Activated CD4-positive, alpha-beta T cell treated with anti-CD3 and anti-CD28 coated beads for 36 hours (primary cell): Measurements from ENCODE around the gene SLC31A1. TPM values are rescaled to one million over a fixed set of nuclear protein-coding genes. Genes with fewer than 3 reads are reported as not detected.
"Not testable (repeated sequence)": the region's sequence is repeated elsewhere in the genome, so short reads cannot be mapped to it uniquely, and the experiment has no call there.

Experiments used
- ATAC-seq: fragments of 200-7000 bp; cut with Tn5 transposase; one replicate; pipeline ENCODE4 v1.10.0; 2021; ENCODE audit warnings: mild to moderate bottlenecking, moderate library complexity
- CTCF ChIA-PET: fragments of 350-600 bp; sonication (Branson Sonifier 250); formaldehyde crosslinking; loops from one replicate; lab custom pipeline; 2021; ENCODE audit warnings: antibody characterized with exemption; lab: Charles Lee
- POLR2A ChIA-PET: fragments of 350-600 bp; sonication (Branson Sonifier 250); formaldehyde crosslinking; loops from one replicate; lab custom pipeline; 2021; ENCODE audit warnings: antibody characterized with exemption, inconsistent platforms; lab: Charles Lee
- DNase-seq: peaks from one replicate; pipeline ENCODE4 v3.0.0-alpha.2; 2020
- H3K27ac Mint-ChIP-seq: one replicate; pipeline ENCODE4 v1.8.0; 2021; ENCODE audit warnings: mixed read lengths
- H3K27me3 Mint-ChIP-seq: one replicate; pipeline ENCODE4 v1.8.0; 2021; ENCODE audit warnings: mixed read lengths
- H3K36me3 Mint-ChIP-seq: one replicate; pipeline ENCODE4 v1.8.0; 2021; ENCODE audit warnings: low read depth, mixed read lengths
- H3K4me1 Mint-ChIP-seq: one replicate; pipeline ENCODE4 v1.8.0; 2021; ENCODE audit warnings: mixed read lengths
- H3K4me3 Mint-ChIP-seq: one replicate; pipeline ENCODE4 v1.8.0; 2021; ENCODE audit warnings: mild to moderate bottlenecking, moderate library complexity, mixed read lengths
- H3K9me3 Mint-ChIP-seq: one replicate; pipeline ENCODE4 v1.8.0; 2021; ENCODE audit warnings: low read depth, mixed read lengths
- intact Hi-C, 2 experiments: fragments of 100-400 bp; cut with DNase I in 1 of 2; cut with micrococcal nuclease in 1 of 2; formaldehyde crosslinking; loops; one replicate each; pipeline versions ENCODE4 v1.14.2 to v1.15.1; 2022 to 2024; cut with DNase I, micrococcal nuclease
- total RNA-seq, 2 experiments: library from RNA; stranded (reverse); gene quantifications; one replicate each; pipeline ENCODE4 v1.2.3, GENCODE V29; 2021

The SLC31A1 gene
- total RNA-seq, 2 experiments from 2014 or later, result 14.8 to 18.2 TPM

GRCh38 chr9:113290052-113290607, 68.8 kb downstream of the SLC31A1 start:
- POLR2A ChIA-PET, result no interaction called here
- no peak overlapping the region for H3K4me3 Mint-ChIP-seq
- CTCF ChIA-PET, result no interaction called here
- H3K4me1 Mint-ChIP-seq, result no peaks in the 10 kb centered on the region
- DNase-seq (no peak), ATAC-seq (no peak)
- peaks cover 46% of the 10 kb centered on the region for H3K36me3 Mint-ChIP-seq
- no peaks in the 10 kb centered on the region for H3K27me3 Mint-ChIP-seq
- H3K27ac Mint-ChIP-seq, result no peak overlapping the region
- no peaks in the 10 kb centered on the region for H3K9me3 Mint-ChIP-seq
- intact Hi-C loops, result no loop called here

DNA sequence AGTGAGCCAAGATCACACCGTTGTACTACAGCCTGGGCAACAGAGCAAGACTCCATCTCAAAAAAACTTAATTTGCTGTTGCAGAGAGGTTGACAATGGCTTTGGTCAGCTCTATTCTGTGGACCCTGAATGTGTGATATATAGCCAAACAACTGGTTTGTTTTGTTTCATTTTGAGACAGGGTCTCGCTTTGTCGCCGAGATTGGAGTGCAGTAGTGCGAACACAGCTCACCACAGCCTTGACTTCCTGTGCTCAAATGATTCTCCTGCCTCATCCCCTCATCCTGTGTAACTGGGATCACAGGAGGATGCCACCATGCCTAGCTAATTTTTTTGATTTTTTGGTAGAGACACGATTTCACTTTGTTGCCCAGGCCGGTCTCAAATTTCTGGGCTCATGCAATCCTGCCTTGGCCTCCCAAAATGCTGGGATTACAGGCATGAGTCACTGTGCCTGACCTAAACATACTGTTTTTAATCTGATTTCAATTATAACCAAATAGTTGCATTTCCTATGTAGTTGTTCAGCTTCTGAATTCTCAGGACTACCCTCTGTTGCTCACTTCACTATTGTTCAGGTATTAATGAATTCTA, 72.0 kb downstream of the SLC31A1 start:
- CTCF ChIA-PET, result no interaction called here
- Mint-ChIP-seq H3K9me3 (no peaks in the 10 kb centered on the region), H3K27ac (no peak overlapping the region), H3K4me3 (no peak overlapping the region), H3K27me3 (no peaks in the 10 kb centered on the region), H3K36me3 (peaks cover 29% of the 10 kb centered on the region), H3K4me1 (no peaks in the 10 kb centered on the region)
- POLR2A ChIA-PET, result no interaction called here
- ATAC-seq (no peak), DNase-seq (no peak)
- intact Hi-C loops, result no loop called here

DNA sequence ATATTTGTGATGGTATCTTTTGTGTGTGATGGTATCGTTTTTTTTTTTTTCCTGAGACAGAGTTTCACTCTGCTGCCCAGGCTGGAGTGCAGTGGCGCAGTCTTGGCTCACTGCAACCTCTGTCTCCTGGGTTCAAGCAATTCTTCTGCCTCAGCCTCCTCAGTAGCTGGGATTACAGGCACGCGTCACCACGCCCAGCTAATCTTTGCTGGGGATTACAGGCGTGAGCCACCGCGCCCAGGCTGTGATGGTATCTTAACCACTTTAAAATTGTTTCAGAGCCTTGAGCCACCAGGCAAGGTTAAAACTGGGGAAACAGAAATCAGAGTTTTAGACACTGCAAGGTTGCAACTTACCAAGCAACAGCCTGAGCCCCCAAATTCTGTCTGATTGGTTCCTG, 74.9 kb downstream of the SLC31A1 start:
- H3K4me1 Mint-ChIP-seq, ATAC-seq, H3K9me3 Mint-ChIP-seq, H3K27ac Mint-ChIP-seq, intact Hi-C loops, H3K36me3 Mint-ChIP-seq, H3K27me3 Mint-ChIP-seq, H3K4me3 Mint-ChIP-seq, DNase-seq, POLR2A ChIA-PET: not testable (repeated sequence)
- CTCF ChIA-PET, result interaction anchor here (0.6 to 1.1 kb wide), 2 partner anchors 359 to 380 kb away, joined by 3 read pairs; no protein-coding TSS in a partner anchor

DNA sequence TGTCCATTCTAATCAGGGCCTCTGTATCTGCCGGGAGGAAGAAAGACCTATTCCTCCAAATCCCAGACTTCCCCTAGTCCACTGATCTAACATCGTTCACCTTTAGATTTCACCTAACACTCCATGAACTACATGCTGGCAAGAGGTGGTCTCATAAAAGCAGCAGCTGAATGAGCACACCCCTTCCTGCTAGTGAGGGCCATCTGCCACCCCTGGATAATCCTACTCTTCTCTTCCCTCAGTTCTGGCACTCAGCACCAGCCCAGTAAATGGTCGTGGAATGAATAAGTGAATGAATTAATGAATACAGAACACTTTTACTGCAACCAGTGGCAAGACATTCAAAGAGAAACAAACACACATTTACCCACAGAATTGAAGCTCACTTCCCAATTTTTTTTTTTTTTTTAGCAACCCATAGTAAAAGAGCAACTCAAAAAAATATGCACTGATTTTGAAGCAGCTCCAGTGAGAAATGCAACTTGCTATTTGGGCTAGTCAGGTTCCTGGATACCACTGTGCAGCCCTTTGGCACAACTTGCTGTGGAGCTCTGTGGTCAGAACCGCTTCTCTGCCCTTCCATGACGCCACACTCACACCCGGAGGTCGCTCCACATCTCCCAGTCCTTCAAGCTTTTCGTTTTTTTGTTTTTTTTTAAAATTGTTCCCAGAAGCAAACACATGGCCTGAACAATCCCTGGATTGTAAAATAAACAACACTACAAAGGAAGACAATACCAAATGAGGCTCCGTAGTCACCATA, 75.6 kb downstream of the SLC31A1 start:
- no peak overlapping the region for H3K4me3 Mint-ChIP-seq
- ATAC-seq, result no peak
- ChIA-PET CTCF (interaction anchor here (0.7 to 1.1 kb wide), 4 partner anchors 13 to 361 kb away, joined by 3 to 4 read pairs (median 3); partner anchors contain the start of gene ALAD), POLR2A (interaction anchor here (0.6 kb wide), 1 partner anchor 15 kb away, joined by 3 read pairs; no protein-coding TSS in a partner anchor)
- H3K4me1 Mint-ChIP-seq, result no peaks in the 10 kb centered on the region
- intact Hi-C loops, result no loop called here
- H3K9me3 Mint-ChIP-seq, result no peaks in the 10 kb centered on the region
- peaks cover 3% of the 10 kb centered on the region for H3K36me3 Mint-ChIP-seq
- H3K27ac Mint-ChIP-seq, result no peak overlapping the region
- DNase-seq, result no peak
- no peaks in the 10 kb centered on the region for H3K27me3 Mint-ChIP-seq

DNA sequence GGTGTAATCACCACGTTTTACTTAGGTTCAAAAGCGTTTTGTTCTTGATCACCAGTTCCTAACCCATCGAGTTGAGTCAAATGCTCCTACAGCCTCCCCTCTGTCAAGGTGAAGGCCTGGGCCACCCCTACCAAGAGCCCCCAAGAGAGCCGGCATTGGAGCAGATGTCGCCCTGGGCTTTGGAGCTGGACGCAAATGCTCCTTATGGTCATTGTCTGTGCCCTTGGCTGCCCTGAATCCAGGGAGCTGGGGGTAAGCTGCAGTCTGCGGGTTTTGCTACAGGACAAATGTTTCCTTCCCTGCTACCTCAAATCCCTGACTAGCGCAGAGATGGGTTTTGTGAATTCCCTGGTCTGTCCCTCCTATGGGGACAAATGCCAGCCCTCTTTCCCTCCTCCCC, 77.0 kb downstream of the SLC31A1 start:
- Mint-ChIP-seq H3K36me3 (no peaks in the 10 kb centered on the region), H3K9me3 (no peaks in the 10 kb centered on the region), H3K4me3 (no peak overlapping the region), H3K27me3 (peaks cover 2% of the 10 kb centered on the region), H3K27ac (no peak overlapping the region), H3K4me1 (no peaks in the 10 kb centered on the region)
- intact Hi-C loops, result no loop called here
- ChIA-PET POLR2A (no interaction called here), CTCF (interaction anchor here (0.5 to 0.9 kb wide), 3 partner anchors 68 to 275 kb away, joined by 3 read pairs; no protein-coding TSS in a partner anchor)
- ATAC-seq (no peak), DNase-seq (no peak)

DNA sequence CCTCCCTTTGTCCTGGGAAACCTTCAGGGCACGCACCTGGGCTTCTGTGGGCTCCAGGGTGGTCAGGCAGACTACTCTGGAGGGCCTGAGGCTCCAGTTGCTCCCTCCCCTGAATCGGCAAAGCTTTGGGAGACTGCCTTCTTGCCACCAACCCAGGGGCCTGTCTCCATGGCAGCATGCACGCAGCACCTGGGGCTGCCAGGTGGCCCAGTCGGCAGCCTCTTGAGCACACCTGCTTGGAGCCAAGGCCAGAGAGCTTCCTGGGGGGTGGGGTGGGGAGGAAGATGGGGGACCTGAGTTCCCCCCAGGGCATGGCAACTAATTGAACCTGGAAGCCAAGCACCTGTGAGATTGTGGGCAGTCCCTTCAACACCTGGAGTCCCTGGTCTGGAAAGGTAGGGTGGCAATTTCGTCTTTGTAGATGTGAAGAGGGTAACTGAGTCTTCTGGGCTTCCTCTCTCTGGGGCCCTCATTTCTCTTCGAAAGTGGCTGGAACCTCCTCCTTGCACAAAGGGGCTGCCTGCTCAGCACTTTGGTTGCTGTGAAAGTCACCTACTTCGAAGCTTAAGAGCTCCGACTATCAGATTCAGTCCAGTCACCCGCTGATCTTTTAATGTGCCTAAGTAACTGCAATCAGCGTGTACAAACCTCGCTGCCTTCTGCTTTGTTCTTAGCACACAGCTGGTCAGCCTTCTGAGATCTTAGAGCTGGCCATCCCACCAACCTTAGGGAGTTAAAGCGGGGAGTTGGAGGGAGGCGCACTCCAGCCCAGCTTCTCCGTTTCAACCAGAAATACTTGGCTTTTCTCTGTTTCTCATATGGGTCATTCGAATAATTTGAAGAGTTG, 77.8 kb downstream of the SLC31A1 start:
- H3K4me3 Mint-ChIP-seq, result no peak overlapping the region
- no peak overlapping the region for H3K27ac Mint-ChIP-seq
- DNase-seq (no peak), ATAC-seq (no peak)
- H3K4me1 Mint-ChIP-seq, result no peaks in the 10 kb centered on the region
- POLR2A ChIA-PET, result interaction anchor here (0.5 kb wide), 1 partner anchor 172 kb away, joined by 6 read pairs; no protein-coding TSS in a partner anchor
- intact Hi-C loops, result no loop called here
- CTCF ChIA-PET, result interaction anchor here (0.5 to 0.9 kb wide), 5 partner anchors 67 to 294 kb away, joined by 3 read pairs; no protein-coding TSS in a partner anchor
- H3K27me3 Mint-ChIP-seq, result peaks cover 2% of the 10 kb centered on the region
- H3K9me3 Mint-ChIP-seq, result no peaks in the 10 kb centered on the region
- no peaks in the 10 kb centered on the region for H3K36me3 Mint-ChIP-seq

DNA sequence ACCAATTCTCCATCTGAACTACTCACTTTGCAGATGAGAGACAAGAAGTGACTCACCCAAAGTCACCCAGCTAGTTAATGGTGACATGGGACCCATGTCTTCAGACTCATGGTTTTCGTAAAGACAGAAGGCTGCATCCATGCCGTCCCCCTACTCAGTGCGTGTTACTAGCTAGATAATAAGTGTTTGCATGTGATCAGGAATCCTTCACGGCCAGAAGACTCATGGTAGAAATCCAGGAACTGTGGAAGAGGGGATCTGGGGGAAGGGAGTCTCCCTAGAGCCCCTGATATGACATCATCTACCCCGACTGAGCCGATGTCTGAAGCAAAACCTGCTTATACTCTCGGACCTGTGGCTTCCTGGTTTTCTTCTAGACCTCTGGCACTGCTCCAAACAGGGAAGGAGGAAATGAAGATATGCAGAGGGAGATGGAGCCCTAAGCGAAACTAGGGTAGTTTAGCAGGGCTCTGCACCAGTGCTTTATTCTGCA, 78.5 kb downstream of the SLC31A1 start:
- POLR2A ChIA-PET, result no interaction called here

DNA sequence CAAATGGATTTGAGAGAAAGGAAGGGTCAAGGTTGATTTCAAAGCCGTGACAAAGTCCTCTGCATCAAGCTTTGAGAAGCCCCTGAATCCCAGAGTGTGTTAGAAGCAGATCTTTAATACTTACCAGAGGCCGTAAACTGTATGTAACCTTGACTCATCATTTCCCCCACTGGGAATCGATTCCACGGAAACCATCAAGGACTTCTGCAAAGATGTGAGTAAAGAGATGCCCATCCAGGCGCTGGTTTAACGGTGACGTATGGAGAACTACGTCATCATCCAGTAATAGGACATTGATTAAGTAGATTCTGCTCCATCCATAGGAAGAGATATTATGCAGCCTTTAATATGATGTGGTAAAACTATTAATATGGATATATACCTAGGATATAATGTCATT, 80.2 kb downstream of the SLC31A1 start:
- Mint-ChIP-seq H3K4me3 (no peak overlapping the region), H3K27ac (no peak overlapping the region), H3K27me3 (peaks cover 2% of the 10 kb centered on the region), H3K4me1 (no peaks in the 10 kb centered on the region), H3K9me3 (no peaks in the 10 kb centered on the region), H3K36me3 (no peaks in the 10 kb centered on the region)
- POLR2A ChIA-PET, result no interaction called here
- DNase-seq (no peak), ATAC-seq (no peak)
- CTCF ChIA-PET, result interaction anchor here (0.6 to 1.1 kb wide), 2 partner anchors 24 to 74 kb away, joined by 3 read pairs; no protein-coding TSS in a partner anchor
- intact Hi-C loops, result no loop called here

More for the DNA sequence above, 78.5 kb downstream of the SLC31A1 start:
- ATAC-seq (no peak), DNase-seq (no peak)
- Mint-ChIP-seq H3K4me1 (no peaks in the 10 kb centered on the region), H3K9me3 (no peaks in the 10 kb centered on the region), H3K27me3 (peaks cover 2% of the 10 kb centered on the region), H3K4me3 (no peak overlapping the region), H3K27ac (no peak overlapping the region), H3K36me3 (no peaks in the 10 kb centered on the region)
- CTCF ChIA-PET, result interaction anchor here (0.9 kb wide), 1 partner anchor 290 kb away, joined by 3 read pairs; no protein-coding TSS in a partner anchor
- intact Hi-C loops, result no loop called here

DNA sequence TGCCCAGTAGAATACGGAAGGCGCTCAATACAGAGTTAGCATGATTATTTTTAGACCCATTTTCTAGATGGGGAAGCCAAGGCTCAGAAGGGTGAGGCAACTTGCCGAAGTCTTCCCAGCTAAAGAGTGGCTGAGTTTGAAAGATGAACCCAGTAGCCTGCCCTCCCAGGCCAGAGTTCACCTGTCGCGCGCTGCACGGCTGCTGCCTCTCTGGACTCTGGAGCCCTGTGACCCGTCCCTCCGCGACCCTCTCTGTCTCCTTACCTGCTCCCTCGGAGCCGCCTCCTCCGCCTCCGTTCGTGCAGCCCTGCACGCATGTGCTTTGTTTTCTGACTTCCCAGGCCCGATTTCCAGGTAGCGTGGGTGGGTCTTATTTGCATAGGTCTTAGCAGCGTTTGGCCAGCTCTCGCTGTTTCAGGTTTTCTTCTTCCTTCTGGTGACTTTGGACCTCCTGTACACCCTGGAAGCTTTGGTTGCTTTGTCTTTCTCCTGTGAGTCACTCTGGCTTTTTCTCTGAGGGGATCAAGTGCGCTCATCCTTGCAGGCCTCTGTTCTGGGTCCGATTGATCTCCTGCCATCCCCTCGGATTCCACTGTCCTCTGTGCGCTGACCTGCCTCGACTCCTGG, 81.6 kb downstream of the SLC31A1 start, which contains the start of gene RNF183:
Gene RNF183 (minus strand): TSS at position 585 of the 627 bp plus-strand sequence. CDS start 5,192 bp downstream, outside the sequence.
- Mint-ChIP-seq H3K27ac (no peak within 1 kb of the TSS), H3K4me3 (no peak within 1 kb of the TSS), H3K9me3 (no peaks in the 10 kb centered on the region), H3K4me1 (no peaks in the 10 kb centered on the region), H3K27me3 (peaks cover 2% of the 10 kb centered on the region), H3K36me3 (no peaks in the 10 kb centered on the region)
- intact Hi-C loops, result no loop called here
- no peak for ATAC-seq
- ChIA-PET CTCF (no interaction called here), POLR2A (no interaction called here)
- no peak for DNase-seq

- POLR2A ChIA-PET, result no interaction called here
- intact Hi-C loops, result loop anchor here in 1 of 2 experiments (5.0 kb wide), 1 partner anchor 351 kb away; no protein-coding TSS in a partner anchor
- Mint-ChIP-seq H3K4me1 (no peaks in the 10 kb centered on the region), H3K36me3 (no peaks in the 10 kb centered on the region), H3K4me3 (no peak overlapping the region), H3K27me3 (peaks cover 2% of the 10 kb centered on the region), H3K9me3 (no peaks in the 10 kb centered on the region), H3K27ac (no peak overlapping the region)
- CTCF ChIA-PET, result interaction anchor here (0.7 kb wide), 1 partner anchor 13 kb away, joined by 3 read pairs; no protein-coding TSS in a partner anchor
- no peak for ATAC-seq
- no peak for DNase-seq
Observed at GRCh38 chr9:113306566-113306965, 85.2 kb downstream of the SLC31A1 start.
